Neural cell (in vitro differentiated cells): ENCODE results near the gene ADGRG6. TPM values are rescaled to one million over a fixed set of nuclear protein-coding genes. Genes with fewer than 3 reads are reported as not detected.

Source experiments
- H2AFZ ChIP-seq: fragments of 200-600, 300-800 bp; sonication (generic), shearing (Covaris generic); 2 replicates; pipeline ENCODE4 v1.6.0; 2014; ENCODE audit warnings: low read depth, mild to moderate bottlenecking, antibody characterized with exemption, low read length, moderate library complexity
- H3F3A ChIP-seq: fragments of 200-600 bp; shearing (Covaris generic); 2 replicates; pipeline ENCODE4 v1.6.1; 2016; ENCODE audit warnings: mild to moderate bottlenecking, moderate library complexity, mixed read lengths, antibody characterized with exemption, low read length; ENCODE audit not compliant: insufficient read depth, poor library complexity, severe bottlenecking
- H3K27ac ChIP-seq: fragments of 200-600, 300-800 bp; sonication (generic), shearing (Covaris generic); 2 replicates; pipeline ENCODE4 v1.5.1; 2014; ENCODE audit warnings: mild to moderate bottlenecking, low read length, moderate library complexity
- H3K27me3 ChIP-seq: fragments of 300-800, 200-600 bp; sonication (generic), shearing (Covaris generic); 2 replicates; pipeline ENCODE4 v1.6.0; 2014; ENCODE audit warnings: mild to moderate bottlenecking, low read depth, low read length, moderate library complexity; ENCODE audit not compliant: insufficient read depth
- H3K36me3 ChIP-seq: fragments of 300-800, 200-600 bp; sonication (generic), shearing (Covaris generic); 2 replicates; pipeline ENCODE4 v1.5.1; 2014; ENCODE audit warnings: mild to moderate bottlenecking, antibody characterized with exemption, low read length, moderate library complexity; ENCODE audit not compliant: insufficient read depth
- H3K4me2 ChIP-seq: fragments of 300-800, 200-600 bp; sonication (generic), shearing (Covaris generic); 2 replicates; pipeline ENCODE4 v1.6.0; 2014; ENCODE audit warnings: mild to moderate bottlenecking, low read length
- H3K4me3 ChIP-seq: fragments of 300-800, 200-600 bp; sonication (generic), shearing (Covaris generic); 2 replicates; pipeline ENCODE4 v1.5.1; 2014; ENCODE audit warnings: mild to moderate bottlenecking, low read length, moderate library complexity
- H3K79me2 ChIP-seq: fragments of 200-600 bp; shearing (Covaris generic); replicated peaks from 2 replicates; pipeline ENCODE4 v1.6.0; 2014; ENCODE audit warnings: mild to moderate bottlenecking, low read length, moderate library complexity; ENCODE audit not compliant: insufficient read depth
- H3K9ac ChIP-seq: fragments of 300-800, 200-600 bp; sonication (generic), shearing (Covaris generic); 2 replicates; pipeline ENCODE4 v1.6.1; 2016; ENCODE audit warnings: mild to moderate bottlenecking, low read length, mixed read lengths
- H3K9me2 ChIP-seq: fragments of 200-600 bp; shearing (Covaris generic); 2 replicates; pipeline ENCODE4 v1.6.1; 2016; ENCODE audit warnings: mild to moderate bottlenecking, low read length, mixed read lengths; ENCODE audit not compliant: insufficient read depth
- H3K9me3 ChIP-seq: fragments of 200-600, 300-800 bp; sonication (generic), shearing (Covaris generic); 2 replicates; pipeline ENCODE4 v1.6.1; 2016; ENCODE audit warnings: mild to moderate bottlenecking, mixed run types, low read length, moderate library complexity, mixed read lengths
- H4K20me1 ChIP-seq: fragments of 200-600 bp; shearing (Covaris generic); 2 replicates; pipeline ENCODE4 v1.6.1; 2016; ENCODE audit warnings: mild to moderate bottlenecking, mixed run types; ENCODE audit not compliant: insufficient read depth
- CTCF ChIP-seq: fragments of 450-650 bp; IDR thresholded peaks from 2 replicates; pipeline ENCODE4 v1.5.1; 2014; ENCODE audit warnings: antibody characterized with exemption, mild to moderate bottlenecking, moderate library complexity; ENCODE audit not compliant: poor library complexity, severe bottlenecking
- EP300 ChIP-seq: fragments of 450-650 bp; conservative IDR thresholded peaks from 2 replicates; pipeline ENCODE4 v1.6.1; 2014; ENCODE audit warnings: antibody characterized with exemption, mild to moderate bottlenecking, moderate library complexity; ENCODE audit not compliant: poor library complexity, severe bottlenecking
- EZH2 ChIP-seq: fragments of 200-600, 300-800 bp; shearing (Covaris generic), sonication (generic); IDR thresholded peaks from 2 replicates; pipeline ENCODE4 v1.6.1; 2014; ENCODE audit warnings: antibody characterized with exemption, low read length, borderline replicate concordance, mild to moderate bottlenecking; ENCODE audit not compliant: insufficient read depth, poor library complexity, severe bottlenecking
- MXI1 ChIP-seq: fragments of 450-650 bp; conservative IDR thresholded peaks from 2 replicates; pipeline ENCODE4 v1.6.1; 2014; ENCODE audit warnings: antibody characterized with exemption, mild to moderate bottlenecking; ENCODE audit not compliant: poor library complexity, severe bottlenecking
- POLR2AphosphoS5 ChIP-seq: IDR thresholded peaks from 2 replicates; pipeline ENCODE4 v1.6.1; 2012
- RAD21 ChIP-seq: fragments of 450-650 bp; conservative IDR thresholded peaks from 2 replicates; pipeline ENCODE4 v1.6.1; 2014; ENCODE audit warnings: antibody characterized with exemption, mild to moderate bottlenecking, moderate library complexity
- REST ChIP-seq: IDR thresholded peaks from 2 replicates; pipeline ENCODE4 v1.6.1; 2012; ENCODE audit warnings: borderline replicate concordance
- SMC3 ChIP-seq: fragments of 450-650 bp; conservative IDR thresholded peaks from 2 replicates; pipeline ENCODE4 v1.6.1; 2014; ENCODE audit warnings: antibody characterized with exemption, mild to moderate bottlenecking, moderate library complexity; ENCODE audit not compliant: poor library complexity
- TAF1 ChIP-seq: IDR thresholded peaks from 2 replicates; pipeline ENCODE4 v1.6.1; 2012; ENCODE audit warnings: low read depth
- polyA plus RNA-seq: library from polyadenylated mRNA; depleted of rRNA; stranded (reverse); fragments of >200 nt; gene quantifications from 2 replicates; pipeline ENCODE4 v1.2.3, GENCODE V29; 2014

Gene ADGRG6
- polyA plus RNA-seq, 1 donor from 2014 or later: 0.37 TPM

- Histone ChIP-seq H3K9me3 (no peaks in the 10 kb centered on the region), H3K4me3 (no peak overlapping the region), H3K9me2 (no peaks in the 10 kb centered on the region), H3K27me3 (no peaks in the 10 kb centered on the region), H3K4me2 (no peak overlapping the region), H2AFZ (no peak overlapping the region), H3K79me2 (no peaks in the 10 kb centered on the region), H3K9ac (no peak overlapping the region), H4K20me1 (no peaks in the 10 kb centered on the region), H3K27ac (no peak overlapping the region), H3K36me3 (no peaks in the 10 kb centered on the region), H3F3A (no peaks in the 10 kb centered on the region)
- TF ChIP-seq EP300: no peak
- no peak for TF ChIP-seq RAD21
- TF ChIP-seq POLR2AphosphoS5: no peak
- TF ChIP-seq EZH2: no peak
- TF ChIP-seq MXI1: no peak
- no peak for TF ChIP-seq CTCF
- TF ChIP-seq SMC3: no peak
- no peak for TF ChIP-seq REST
- TF ChIP-seq TAF1: no peak
These were observed 15.1 kb downstream of the ADGRG6 start for GRCh38 chr6:142316791-142317368.

GRCh38 chr6:142318714-142319113, 16.9 kb downstream of the ADGRG6 start:
- no peak overlapping the region for H3K9ac ChIP-seq
- H2AFZ ChIP-seq: no peak overlapping the region
- TF ChIP-seq REST: no peak
- no peak for TF ChIP-seq SMC3
- no peak for TF ChIP-seq CTCF
- no peak for TF ChIP-seq POLR2AphosphoS5
- TF ChIP-seq RAD21: no peak
- TF ChIP-seq TAF1: no peak
- TF ChIP-seq EP300: no peak
- no peak for TF ChIP-seq MXI1
- no peak for TF ChIP-seq EZH2

More at GRCh38 chr6:142318714-142319113, 16.9 kb downstream of the ADGRG6 start:
- Histone ChIP-seq H3K36me3 (no peaks in the 10 kb centered on the region), H3K27ac (no peak overlapping the region), H3K4me2 (no peak overlapping the region), H3K79me2 (no peaks in the 10 kb centered on the region), H3K4me3 (no peak overlapping the region), H3F3A (no peaks in the 10 kb centered on the region), H4K20me1 (no peaks in the 10 kb centered on the region), H3K27me3 (no peaks in the 10 kb centered on the region), H3K9me2 (no peaks in the 10 kb centered on the region), H3K9me3 (no peaks in the 10 kb centered on the region)
